Measurements from ENCODE around the gene ARPC2.

DNA sequence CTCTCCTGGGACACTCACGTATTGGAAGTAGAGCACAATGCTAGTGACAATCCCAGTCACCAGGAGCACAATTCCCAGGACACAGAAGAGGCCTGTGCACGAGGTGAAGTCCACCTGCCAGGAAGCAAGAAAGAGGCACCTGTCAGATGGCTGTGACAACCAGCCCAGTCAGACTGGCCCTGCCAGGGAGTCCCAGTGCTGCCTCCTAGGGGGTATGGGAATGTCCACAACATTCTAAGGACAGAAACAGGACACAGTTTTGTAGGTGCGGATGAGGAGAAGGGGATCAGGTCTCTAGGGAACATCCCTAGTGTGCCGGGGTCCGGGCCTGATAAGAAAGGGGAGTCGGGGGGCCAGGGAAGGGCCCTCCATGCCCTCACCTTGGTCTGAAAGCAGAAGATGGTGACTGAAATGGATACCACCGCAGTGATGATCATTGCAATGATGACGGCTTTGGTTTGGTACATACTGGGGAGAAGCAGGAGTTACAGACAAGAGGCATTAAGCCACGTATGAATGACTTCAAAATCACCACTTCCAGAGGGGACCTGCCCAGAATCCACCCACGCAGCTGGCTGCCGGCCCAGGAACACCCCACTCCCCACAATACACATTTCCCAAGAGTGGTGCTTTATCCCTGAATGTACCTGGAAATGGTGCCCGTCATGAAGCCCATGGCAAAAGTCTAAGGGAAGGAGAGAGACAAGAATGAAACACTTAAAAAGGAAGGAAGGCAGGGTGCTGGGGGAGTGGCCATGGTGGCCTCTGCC, 60.2 kb downstream of the ARPC2 start:
- TF ChIP-seq, protein P1, sequence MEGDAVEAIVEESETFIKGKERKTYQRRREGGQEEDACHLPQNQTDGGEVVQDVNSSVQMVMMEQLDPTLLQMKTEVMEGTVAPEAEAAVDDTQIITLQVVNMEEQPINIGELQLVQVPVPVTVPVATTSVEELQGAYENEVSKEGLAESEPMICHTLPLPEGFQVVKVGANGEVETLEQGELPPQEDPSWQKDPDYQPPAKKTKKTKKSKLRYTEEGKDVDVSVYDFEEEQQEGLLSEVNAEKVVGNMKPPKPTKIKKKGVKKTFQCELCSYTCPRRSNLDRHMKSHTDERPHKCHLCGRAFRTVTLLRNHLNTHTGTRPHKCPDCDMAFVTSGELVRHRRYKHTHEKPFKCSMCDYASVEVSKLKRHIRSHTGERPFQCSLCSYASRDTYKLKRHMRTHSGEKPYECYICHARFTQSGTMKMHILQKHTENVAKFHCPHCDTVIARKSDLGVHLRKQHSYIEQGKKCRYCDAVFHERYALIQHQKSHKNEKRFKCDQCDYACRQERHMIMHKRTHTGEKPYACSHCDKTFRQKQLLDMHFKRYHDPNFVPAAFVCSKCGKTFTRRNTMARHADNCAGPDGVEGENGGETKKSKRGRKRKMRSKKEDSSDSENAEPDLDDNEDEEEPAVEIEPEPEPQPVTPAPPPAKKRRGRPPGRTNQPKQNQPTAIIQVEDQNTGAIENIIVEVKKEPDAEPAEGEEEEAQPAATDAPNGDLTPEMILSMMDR (IDR thresholded peaks at IDR 0.05 in 4 of 5, conservative IDR thresholded peaks at IDR 0.05 in 1 of 5): peak in 2 of 5 experiments; percentile 12 to 18
- no peak for TF ChIP-seq POLR2A (IDR thresholded peaks at IDR 0.05)

All from gastrocnemius medialis (tissue), 4 donors.